Measurements from ENCODE around the gene TSHZ1.

GRCh38 chr18:75220551-75221355 lies 10.2 kb downstream of the TSHZ1 start:
- TF ChIP-seq CTCF (IDR thresholded peaks at IDR 0.05; ENCODE audit: insufficient read depth, low read length, poor library complexity, severe bottlenecking) (no peak), EZH2phosphoT487 (conservative IDR thresholded peaks at IDR 0.05; ENCODE audit: low read length) (no peak)

All from SU-DHL-6 (cell line).